ENCODE data around the gene GALNTL6. TPM values are rescaled to one million over a fixed set of nuclear protein-coding genes. Genes with fewer than 3 reads are reported as not detected.
"Not testable (repeated sequence)": the region's sequence is repeated elsewhere in the genome, so short reads cannot be mapped to it uniquely, and the experiment has no call there.

The GALNTL6 gene
- total RNA-seq, 1 experiment from 2014 or later, result not detected

DNA sequence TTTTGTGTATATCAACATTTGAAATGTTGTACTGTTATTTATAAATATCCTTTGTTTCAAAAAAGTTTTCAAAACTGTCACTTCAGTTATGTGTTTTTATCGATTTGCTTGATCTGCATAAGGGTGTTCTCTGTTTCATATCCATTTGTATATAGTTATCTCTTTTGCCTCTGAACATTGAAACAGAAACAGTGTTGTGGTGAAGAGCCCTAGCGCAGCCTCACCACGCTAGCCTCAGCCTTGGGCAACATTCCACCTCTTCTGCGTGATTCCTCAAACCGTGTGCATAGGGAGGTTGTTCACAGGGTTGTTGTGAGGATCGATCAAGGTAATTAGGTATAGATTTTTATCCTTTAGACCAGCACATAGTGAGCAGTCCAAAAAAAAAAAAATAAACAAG, 1068.4 kb downstream of the GALNTL6 start:
- no TSS peak for BruUV-seq (replicated peaks)
- RAD21 ChIA-PET (ENCODE audit: low non-redundant PET in 1 of 2, low total read pairs in 2 of 2, uncharacterized antibody in 2 of 2, unreplicated experiment in 2 of 2), result no interaction called here
- ATAC-seq, result no peak

GRCh38 chr4:172887358-172887757, 1074.2 kb downstream of the GALNTL6 start:
- H3K4me2 ChIP-seq (ENCODE audit: low read length); H3K9me2 ChIP-seq (ENCODE audit: insufficient read depth); intact Hi-C loops (cut with micrococcal nuclease); H3K9ac ChIP-seq (ENCODE audit: low read length); ATAC-seq; H2AFZ ChIP-seq (ENCODE audit: low read depth, low read length, poor library complexity, severe bottlenecking); H3K4me3 ChIP-seq (replicated peaks in 1 of 2; ENCODE audit: low read depth in 1 of 2, low read length in 2 of 2); H4K20me1 ChIP-seq (ENCODE audit: insufficient read depth); H3K79me2 ChIP-seq (ENCODE audit: insufficient read depth, low read length); H3K27ac ChIP-seq (ENCODE audit: low read depth, low read length); RAD21 ChIA-PET (ENCODE audit: low non-redundant PET in 1 of 2, low total read pairs in 2 of 2, uncharacterized antibody in 2 of 2, unreplicated experiment in 2 of 2); CTCF ChIA-PET; H3K36me3 ChIP-seq (ENCODE audit: control insufficient read depth in 1 of 2, insufficient read depth in 2 of 2, low read length in 2 of 2); H3K27me3 ChIP-seq (ENCODE audit: insufficient read depth, low read length); POLR2A ChIA-PET; DNase-seq (ENCODE audit: low read depth, low spot score); BruUV-seq (replicated peaks); H3K4me1 ChIP-seq (ENCODE audit: control insufficient read depth in 1 of 2, insufficient read depth in 2 of 2, low read length in 2 of 2); H3K9me3 ChIP-seq (ENCODE audit: control insufficient read depth in 1 of 2, insufficient read depth in 1 of 2, low read depth in 1 of 2, low read length in 2 of 2): not testable (repeated sequence)

More for the DNA sequence above, 1068.4 kb downstream of the GALNTL6 start:
- Histone ChIP-seq H3K9ac (ENCODE audit: low read length) (no peak overlapping the region), H3K27me3 (ENCODE audit: insufficient read depth, low read length) (no peaks in the 10 kb centered on the region), H3K4me2 (ENCODE audit: low read length) (no peak overlapping the region), H3K36me3 (ENCODE audit: control insufficient read depth in 1 of 2, insufficient read depth in 2 of 2, low read length in 2 of 2) (no peaks in the 10 kb centered on the region), H3K4me3 (replicated peaks in 1 of 2; ENCODE audit: low read depth in 1 of 2, low read length in 2 of 2) (no peak overlapping the region), H2AFZ (ENCODE audit: low read depth, low read length, poor library complexity, severe bottlenecking) (no peak overlapping the region), H3K79me2 (ENCODE audit: insufficient read depth, low read length) (no peaks in the 10 kb centered on the region), H4K20me1 (ENCODE audit: insufficient read depth) (no peaks in the 10 kb centered on the region), H3K9me2 (ENCODE audit: insufficient read depth) (no peaks in the 10 kb centered on the region), H3K9me3 (ENCODE audit: control insufficient read depth in 1 of 2, insufficient read depth in 1 of 2, low read depth in 1 of 2, low read length in 2 of 2) (no peaks in the 10 kb centered on the region), H3K27ac (ENCODE audit: low read depth, low read length) (no peak overlapping the region), H3K4me1 (ENCODE audit: control insufficient read depth in 1 of 2, insufficient read depth in 2 of 2, low read length in 2 of 2) (no peaks in the 10 kb centered on the region)
- no peak for DNase-seq (ENCODE audit: low read depth, low spot score)
- POLR2A ChIA-PET, result no interaction called here
- TF ChIP-seq CBX3 (IDR thresholded peaks at IDR 0.05; ENCODE audit: low read depth), result no peak
- no peak for TF ChIP-seq POLR2A (IDR thresholded peaks at IDR 0.05; ENCODE audit: borderline replicate concordance, extremely low read depth, insufficient read depth, insufficient read length)
- no peak for TF ChIP-seq SP1 (IDR thresholded peaks at IDR 0.05; ENCODE audit: low read depth)
- no peak for TF ChIP-seq FOSL1 (IDR thresholded peaks at IDR 0.05; ENCODE audit: low read depth)
- TF ChIP-seq ELF1 (IDR thresholded peaks at IDR 0.05; ENCODE audit: borderline replicate concordance, low read depth), result no peak
- no peak for TF ChIP-seq ZFX (IDR thresholded peaks at IDR 0.05)
- TF ChIP-seq CTCF (IDR thresholded peaks at IDR 0.05 in 2 of 3, conservative IDR thresholded peaks at IDR 0.05 in 1 of 3; ENCODE audit: borderline replicate concordance in 1 of 3, insufficient read depth in 1 of 3, low read depth in 2 of 3, low read length in 2 of 3), result no peak
- TF ChIP-seq YY1 (IDR thresholded peaks at IDR 0.05; ENCODE audit: extremely low read depth, insufficient replicate concordance, low read depth, low read length), result no peak
- TF ChIP-seq ZNF274 (IDR thresholded peaks at IDR 0.05; ENCODE audit: low read depth, low read length), result no peak
- TF ChIP-seq SRF (IDR thresholded peaks at IDR 0.05; ENCODE audit: low read depth), result no peak
- no peak for TF ChIP-seq EGR1 (IDR thresholded peaks at IDR 0.05; ENCODE audit: low read depth)
- TF ChIP-seq MAX (IDR thresholded peaks at IDR 0.05), result no peak
- TF ChIP-seq SIN3A (IDR thresholded peaks at IDR 0.05; ENCODE audit: low read depth), result no peak
- TF ChIP-seq, protein P1, sequence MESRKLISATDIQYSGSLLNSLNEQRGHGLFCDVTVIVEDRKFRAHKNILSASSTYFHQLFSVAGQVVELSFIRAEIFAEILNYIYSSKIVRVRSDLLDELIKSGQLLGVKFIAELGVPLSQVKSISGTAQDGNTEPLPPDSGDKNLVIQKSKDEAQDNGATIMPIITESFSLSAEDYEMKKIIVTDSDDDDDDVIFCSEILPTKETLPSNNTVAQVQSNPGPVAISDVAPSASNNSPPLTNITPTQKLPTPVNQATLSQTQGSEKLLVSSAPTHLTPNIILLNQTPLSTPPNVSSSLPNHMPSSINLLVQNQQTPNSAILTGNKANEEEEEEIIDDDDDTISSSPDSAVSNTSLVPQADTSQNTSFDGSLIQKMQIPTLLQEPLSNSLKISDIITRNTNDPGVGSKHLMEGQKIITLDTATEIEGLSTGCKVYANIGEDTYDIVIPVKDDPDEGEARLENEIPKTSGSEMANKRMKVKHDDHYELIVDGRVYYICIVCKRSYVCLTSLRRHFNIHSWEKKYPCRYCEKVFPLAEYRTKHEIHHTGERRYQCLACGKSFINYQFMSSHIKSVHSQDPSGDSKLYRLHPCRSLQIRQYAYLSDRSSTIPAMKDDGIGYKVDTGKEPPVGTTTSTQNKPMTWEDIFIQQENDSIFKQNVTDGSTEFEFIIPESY (IDR thresholded peaks at IDR 0.05; ENCODE audit: extremely low read depth, insufficient replicate concordance, low read length), result no peak
- no peak for TF ChIP-seq POLR2AphosphoS5 (IDR thresholded peaks at IDR 0.05; ENCODE audit: low read depth, low read length)
- CTCF ChIA-PET, result no interaction called here
- intact Hi-C loops (cut with micrococcal nuclease), result no loop called here
